Suprapubic skin (tissue), 2 donors: ENCODE results near the gene LRRC1.

Experiments
- EP300 ChIP-seq: sonication (generic); formaldehyde crosslinking; IDR thresholded peaks from one replicate; pipeline ENCODE4 v1.6.1; 2017; ENCODE audit warnings: antibody characterized with exemption
- POLR2A ChIP-seq, 2 donors: fragments of 450-650 bp; IDR thresholded peaks; one replicate each; pipeline ENCODE4 v1.6.1; 2017; ENCODE audit warnings: antibody characterized with exemption in 2 of 2, mild to moderate bottlenecking in 2 of 2, moderate library complexity in 2 of 2

- TF ChIP-seq EP300 (peak; percentile 2), POLR2A (IDR thresholded peaks at IDR 0.05) (peak in 1 of 2 donors; percentile 38)
Measured at GRCh38 chr6:53794720-53795339, at the start of gene LRRC1.
